H9 (cell line): ENCODE measurements around the gene SNN. TPM values are rescaled to one million over a fixed set of nuclear protein-coding genes. Genes with fewer than 3 reads are reported as not detected.

Source experiments
- DNase-seq: peaks from one replicate; pipeline ENCODE4 v3.0.0-alpha.2; 2017
- H2AFZ ChIP-seq: one replicate; pipeline ENCODE4 v1.6.1; 2013; ENCODE audit warnings: mild to moderate bottlenecking, low read length, control low read depth, moderate library complexity
- H2AK5ac ChIP-seq: 2 replicates; pipeline ENCODE4 v1.6.1; 2013; ENCODE audit warnings: low read length, control low read depth, mixed read lengths; ENCODE audit not compliant: insufficient read length
- H2BK120ac ChIP-seq: one replicate; pipeline ENCODE4 v1.6.1; 2013; ENCODE audit warnings: low read depth, mild to moderate bottlenecking, low read length, control low read depth, inconsistent platforms; ENCODE audit not compliant: poor library complexity, severe bottlenecking
- H2BK12ac ChIP-seq: 2 replicates; pipeline ENCODE4 v1.6.1; 2013; ENCODE audit warnings: low read length, control low read depth, mixed read lengths, low read depth; ENCODE audit not compliant: insufficient read length
- H2BK15ac ChIP-seq: 2 replicates; pipeline ENCODE4 v1.6.1; 2013; ENCODE audit warnings: low read depth, low read length, control low read depth
- H2BK20ac ChIP-seq: one replicate; pipeline ENCODE4 v1.6.1; 2013; ENCODE audit warnings: low read depth, mild to moderate bottlenecking, low read length, control low read depth, inconsistent platforms; ENCODE audit not compliant: poor library complexity, severe bottlenecking
- H2BK5ac ChIP-seq: 2 replicates; pipeline ENCODE4 v1.6.1; 2013; ENCODE audit warnings: low read length, control low read depth, mixed read lengths; ENCODE audit not compliant: insufficient read length
- H3K14ac ChIP-seq: 2 replicates; pipeline ENCODE4 v1.6.1; 2013; ENCODE audit warnings: low read length, control low read depth; ENCODE audit not compliant: insufficient read depth
- H3K18ac ChIP-seq: 2 replicates; pipeline ENCODE4 v1.6.1; 2013; ENCODE audit warnings: low read depth, mild to moderate bottlenecking, mixed read lengths, low read length, control low read depth; ENCODE audit not compliant: insufficient read length
- H3K23ac ChIP-seq: 2 replicates; pipeline ENCODE4 v1.6.1; 2013; ENCODE audit warnings: low read length, control low read depth, mixed read lengths, low read depth; ENCODE audit not compliant: insufficient read length
- H3K23me2 ChIP-seq: 2 replicates; pipeline ENCODE4 v1.6.1; 2013; ENCODE audit warnings: low read depth, mild to moderate bottlenecking, mixed read lengths, low read length, control low read depth; ENCODE audit not compliant: insufficient read length, poor library complexity, severe bottlenecking
- H3K27ac ChIP-seq: 2 replicates; pipeline ENCODE4 v1.5.1; 2013; ENCODE audit warnings: low read length, control low read depth, mixed read lengths, low read depth; ENCODE audit not compliant: insufficient read length
- H3K27me3 ChIP-seq: 2 replicates; pipeline ENCODE4 v1.6.1; 2013; ENCODE audit warnings: low read length, control low read depth, inconsistent platforms; ENCODE audit not compliant: insufficient read depth
- H3K4ac ChIP-seq: 2 replicates; pipeline ENCODE4 v1.6.1; 2013; ENCODE audit warnings: low read depth, mild to moderate bottlenecking, control low read depth, inconsistent platforms, low read length, moderate library complexity
- H3K4me1 ChIP-seq: 2 replicates; pipeline ENCODE4 v1.6.1; 2013; ENCODE audit warnings: low read length, control low read depth, inconsistent platforms; ENCODE audit not compliant: insufficient read depth
- H3K4me2 ChIP-seq: 2 replicates; pipeline ENCODE4 v1.6.1; 2013; ENCODE audit warnings: low read length, control low read depth, mixed read lengths; ENCODE audit not compliant: insufficient read length, insufficient read depth
- H3K56ac ChIP-seq: 2 replicates; pipeline ENCODE4 v1.6.1; 2013; ENCODE audit warnings: low read depth, mild to moderate bottlenecking, mixed read lengths, low read length, control low read depth; ENCODE audit not compliant: insufficient read length
- H3K79me1 ChIP-seq: 2 replicates; pipeline ENCODE4 v1.6.1; 2013; ENCODE audit warnings: low read depth, mild to moderate bottlenecking, moderate library complexity, low read length, control low read depth, inconsistent platforms; ENCODE audit not compliant: insufficient read depth, poor library complexity, severe bottlenecking
- H3K79me2 ChIP-seq: 2 replicates; pipeline ENCODE4 v1.6.1; 2013; ENCODE audit warnings: low read length, control low read depth, inconsistent platforms; ENCODE audit not compliant: insufficient read depth
- H3K9ac ChIP-seq: 2 replicates; pipeline ENCODE4 v1.6.1; 2013; ENCODE audit warnings: low read length, control low read depth, mixed read lengths; ENCODE audit not compliant: insufficient read length; ENCODE audit errors: extremely low read depth
- H3K9me3 ChIP-seq: one replicate; pipeline ENCODE4 v1.6.1; 2013; ENCODE audit warnings: low read depth, low read length, inconsistent platforms; ENCODE audit not compliant: control insufficient read depth
- H3T11ph ChIP-seq: one replicate; pipeline ENCODE4 v1.6.1; 2013; ENCODE audit warnings: mild to moderate bottlenecking, low read length, control low read depth, inconsistent platforms
- H4K20me1 ChIP-seq: one replicate; pipeline ENCODE4 v1.6.1; 2013; ENCODE audit not compliant: control insufficient read depth, insufficient read length, insufficient read depth
- H4K5ac ChIP-seq: 2 replicates; pipeline ENCODE4 v1.6.1; 2013; ENCODE audit warnings: low read depth, mild to moderate bottlenecking, mixed read lengths, low read length, control low read depth; ENCODE audit not compliant: insufficient read length
- H4K8ac ChIP-seq: replicated peaks from 2 replicates; pipeline ENCODE4 v1.6.1; 2013; ENCODE audit warnings: low read length, control low read depth, mixed read lengths, low read depth; ENCODE audit not compliant: insufficient read length
- H4K91ac ChIP-seq: 2 replicates; pipeline ENCODE4 v1.6.1; 2013; ENCODE audit warnings: low read depth, mild to moderate bottlenecking, moderate library complexity, mixed read lengths, low read length, control low read depth; ENCODE audit not compliant: insufficient read length
- H3K27ac Mint-ChIP-seq, 3 experiments: 2 replicates in 2 of 3; 3 replicates in 1 of 3; pipeline ENCODE4 v1.8.0; 2020 to 2021; ENCODE audit warnings: mixed read lengths in 3 of 3, mild to moderate bottlenecking in 1 of 3, moderate library complexity in 1 of 3
- H3K27me3 Mint-ChIP-seq: 2 replicates; pipeline ENCODE4 v1.8.0; 2021; ENCODE audit warnings: low read depth, mild to moderate bottlenecking, moderate library complexity, mixed read lengths
- H3K36me3 Mint-ChIP-seq, 3 experiments: 2 replicates in 2 of 3; 3 replicates in 1 of 3; pipeline ENCODE4 v1.8.0; 2020 to 2021; ENCODE audit warnings: low read depth in 3 of 3, mixed read lengths in 3 of 3; ENCODE audit not compliant: insufficient read depth in 1 of 3
- H3K4me1 Mint-ChIP-seq, 2 experiments: 2 replicates each; pipeline ENCODE4 v1.8.0; 2020; ENCODE audit warnings: mixed read lengths in 2 of 2
- H3K4me3 Mint-ChIP-seq, 2 experiments: 2 replicates in 1 of 2; 3 replicates in 1 of 2; pipeline ENCODE4 v1.8.0; 2020 to 2021; ENCODE audit warnings: mild to moderate bottlenecking in 2 of 2, mixed read lengths in 2 of 2, moderate library complexity in 1 of 2
- H3K9me3 Mint-ChIP-seq, 2 experiments: 2 replicates in 1 of 2; 3 replicates in 1 of 2; pipeline ENCODE4 v1.8.0; 2020; ENCODE audit warnings: mild to moderate bottlenecking in 2 of 2, mixed read lengths in 2 of 2, moderate library complexity in 1 of 2
- WGBS: extraction: QIAGEN DNeasy Blood & Tissue Kit; methylation state at CpG from one replicate; pipeline ENCODE4 v1.1.7; 2013; ENCODE audit warnings: missing lambda C conversion rate, low lambda C conversion rate, mixed read lengths; ENCODE audit not compliant: insufficient read length; ENCODE audit errors: extremely low coverage; 5-methylcytosine and 5-hydroxymethylcytosine counted together
- total RNA-seq: library from RNA; stranded (reverse); gene quantifications from 2 replicates; pipeline ENCODE4 v1.2.1, GENCODE V29; 2021
- TF ChIP-seq, protein P1 (sequence below): fragments of 200-600 bp; sonication (generic); conservative IDR thresholded peaks from 3 replicates; pipeline ENCODE4 v1.8.0; 2021; ENCODE audit warnings: antibody characterized with exemption, mild to moderate bottlenecking

SNN gene
- total RNA-seq, 1 experiment from 2014 or later, result 44.2 TPM

DNA sequence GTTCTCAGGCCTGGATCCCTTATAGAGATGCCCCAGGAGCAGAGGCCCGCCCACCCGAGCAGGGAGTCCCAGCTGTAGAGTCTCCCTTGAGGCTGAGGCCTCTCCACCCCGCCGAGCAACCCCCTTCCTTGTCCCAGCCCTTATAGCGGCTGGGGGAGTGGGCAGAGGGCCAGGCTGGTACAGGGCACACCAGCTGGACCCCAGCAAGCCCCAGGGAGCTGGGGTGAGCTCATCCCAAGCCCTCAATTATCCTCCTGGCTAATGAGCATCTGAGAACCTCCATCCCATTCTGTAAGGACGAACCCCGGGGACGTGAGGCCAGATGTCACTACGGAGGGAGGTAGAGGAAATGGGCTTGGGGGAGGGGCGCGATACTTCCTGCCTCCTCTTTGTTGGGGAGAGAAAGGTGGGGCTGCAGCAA lies 3.2 kb upstream of the SNN start:
- H3K27ac ChIP-seq, result no peak overlapping the region

More for the DNA sequence above, 3.2 kb upstream of the SNN start:
- Histone ChIP-seq H3K23ac (no peak overlapping the region), H3T11ph (no peak overlapping the region), H2AFZ (no peak overlapping the region), H4K91ac (no peak overlapping the region), H3K9ac (no peak overlapping the region), H4K5ac (no peak overlapping the region), H3K4ac (no peak overlapping the region), H3K56ac (no peak overlapping the region), H3K79me1 (peaks cover 5% of the 10 kb centered on the region), H3K9me3 (no peaks in the 10 kb centered on the region), H4K20me1 (no peaks in the 10 kb centered on the region), H3K27me3 (no peaks in the 10 kb centered on the region), H4K8ac (no peak overlapping the region), H3K4me2 (peak overlapping the region; percentile 12), H3K18ac (no peak overlapping the region), H2BK5ac (no peak overlapping the region), H2BK12ac (no peak overlapping the region), H2BK120ac (no peak overlapping the region), H3K79me2 (peaks cover 5% of the 10 kb centered on the region; the same call in 1 of the 2 replicates), H3K14ac (peak overlapping the region; percentile 54), H2BK15ac (no peak overlapping the region), H3K4me1 (peaks cover 6% of the 10 kb centered on the region; the same call in 1 of the 2 replicates), H2BK20ac (no peak overlapping the region), H2AK5ac (no peak overlapping the region), H3K23me2 (no peaks in the 10 kb centered on the region)
- peaks cover 25 to 36% of the 10 kb centered on the region in 2 experiments for H3K4me1 Mint-ChIP-seq
- TF ChIP-seq, protein P1, sequence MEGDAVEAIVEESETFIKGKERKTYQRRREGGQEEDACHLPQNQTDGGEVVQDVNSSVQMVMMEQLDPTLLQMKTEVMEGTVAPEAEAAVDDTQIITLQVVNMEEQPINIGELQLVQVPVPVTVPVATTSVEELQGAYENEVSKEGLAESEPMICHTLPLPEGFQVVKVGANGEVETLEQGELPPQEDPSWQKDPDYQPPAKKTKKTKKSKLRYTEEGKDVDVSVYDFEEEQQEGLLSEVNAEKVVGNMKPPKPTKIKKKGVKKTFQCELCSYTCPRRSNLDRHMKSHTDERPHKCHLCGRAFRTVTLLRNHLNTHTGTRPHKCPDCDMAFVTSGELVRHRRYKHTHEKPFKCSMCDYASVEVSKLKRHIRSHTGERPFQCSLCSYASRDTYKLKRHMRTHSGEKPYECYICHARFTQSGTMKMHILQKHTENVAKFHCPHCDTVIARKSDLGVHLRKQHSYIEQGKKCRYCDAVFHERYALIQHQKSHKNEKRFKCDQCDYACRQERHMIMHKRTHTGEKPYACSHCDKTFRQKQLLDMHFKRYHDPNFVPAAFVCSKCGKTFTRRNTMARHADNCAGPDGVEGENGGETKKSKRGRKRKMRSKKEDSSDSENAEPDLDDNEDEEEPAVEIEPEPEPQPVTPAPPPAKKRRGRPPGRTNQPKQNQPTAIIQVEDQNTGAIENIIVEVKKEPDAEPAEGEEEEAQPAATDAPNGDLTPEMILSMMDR, result no peak
- peak overlapping the region in 1 of 2 experiments; percentile 42; a peak in 1 of 5 replicates for H3K4me3 Mint-ChIP-seq
- no peaks in the 10 kb centered on the region for H3K36me3 Mint-ChIP-seq
- H3K27ac Mint-ChIP-seq, result peak overlapping the region in 2 of 3 experiments; percentile 18 to 34; a peak in 2 of 7 replicates
- DNase-seq, result peak; percentile 67
- no peaks in the 10 kb centered on the region; a peak in 1 of 5 replicates for H3K9me3 Mint-ChIP-seq
- WGBS, result no CpG with 5 or more reads among the region's 11 CpGs
- peaks cover 5% of the 10 kb centered on the region for H3K27me3 Mint-ChIP-seq
